ENCODE data around the gene DNASE1L3. TPM values are rescaled to one million over a fixed set of nuclear protein-coding genes. Genes with fewer than 3 reads are reported as not detected.

DNASE1L3 gene
- total and polyA plus RNA-seq, 2 experiments from 2014 or later: not detected

- H3K9me3 Mint-ChIP-seq: no peaks in the 10 kb centered on the region
- H4K20me1 ChIP-seq (replicated peaks; ENCODE audit: insufficient read depth): no peaks in the 10 kb centered on the region
- H3K4me1 ChIP-seq (ENCODE audit: insufficient read depth): no peaks in the 10 kb centered on the region
- no peak overlapping the region for H3K27ac Mint-ChIP-seq
- H3K79me2 ChIP-seq (replicated peaks; ENCODE audit: insufficient read depth): no peaks in the 10 kb centered on the region
- no peak overlapping the region for H3K27ac ChIP-seq (ENCODE audit: low read depth)
- no peak overlapping the region for H3K4me3 Mint-ChIP-seq
- H3K27me3 ChIP-seq (ENCODE audit: insufficient read depth): no peaks in the 10 kb centered on the region
- ATAC-seq (no peak), DNase-seq (ENCODE audit: low spot score) (no peak)
- H2AFZ ChIP-seq: no peak overlapping the region
- TF ChIP-seq CTCF (conservative IDR thresholded peaks at IDR 0.05; ENCODE audit: low read depth in 2 of 2) (no peak), EZH2 (IDR thresholded peaks at IDR 0.05; ENCODE audit: low read depth, unreplicated experiment) (no peak), EZH2phosphoT487 (IDR thresholded peaks at IDR 0.05; ENCODE audit: unreplicated experiment) (no peak), ZNF331 (CRISPR knock-in tag; IDR thresholded peaks at IDR 0.05; ENCODE audit: low read depth) (no peak), CREB1 (CRISPR knock-in tag; IDR thresholded peaks at IDR 0.05; ENCODE audit: low read depth) (no peak), POLR2AphosphoS5 (IDR thresholded peaks at IDR 0.05; ENCODE audit: low read depth) (no peak), NANOG (IDR thresholded peaks at IDR 0.05; ENCODE audit: borderline replicate concordance) (no peak), ZNF114 (CRISPR knock-in tag; IDR thresholded peaks at IDR 0.05) (no peak), STAT1 (IDR thresholded peaks at IDR 0.05; ENCODE audit: unreplicated experiment) (no peak), JUNB (IDR thresholded peaks at IDR 0.05; ENCODE audit: unreplicated experiment) (no peak)
- TF ChIP-seq, protein P1, sequence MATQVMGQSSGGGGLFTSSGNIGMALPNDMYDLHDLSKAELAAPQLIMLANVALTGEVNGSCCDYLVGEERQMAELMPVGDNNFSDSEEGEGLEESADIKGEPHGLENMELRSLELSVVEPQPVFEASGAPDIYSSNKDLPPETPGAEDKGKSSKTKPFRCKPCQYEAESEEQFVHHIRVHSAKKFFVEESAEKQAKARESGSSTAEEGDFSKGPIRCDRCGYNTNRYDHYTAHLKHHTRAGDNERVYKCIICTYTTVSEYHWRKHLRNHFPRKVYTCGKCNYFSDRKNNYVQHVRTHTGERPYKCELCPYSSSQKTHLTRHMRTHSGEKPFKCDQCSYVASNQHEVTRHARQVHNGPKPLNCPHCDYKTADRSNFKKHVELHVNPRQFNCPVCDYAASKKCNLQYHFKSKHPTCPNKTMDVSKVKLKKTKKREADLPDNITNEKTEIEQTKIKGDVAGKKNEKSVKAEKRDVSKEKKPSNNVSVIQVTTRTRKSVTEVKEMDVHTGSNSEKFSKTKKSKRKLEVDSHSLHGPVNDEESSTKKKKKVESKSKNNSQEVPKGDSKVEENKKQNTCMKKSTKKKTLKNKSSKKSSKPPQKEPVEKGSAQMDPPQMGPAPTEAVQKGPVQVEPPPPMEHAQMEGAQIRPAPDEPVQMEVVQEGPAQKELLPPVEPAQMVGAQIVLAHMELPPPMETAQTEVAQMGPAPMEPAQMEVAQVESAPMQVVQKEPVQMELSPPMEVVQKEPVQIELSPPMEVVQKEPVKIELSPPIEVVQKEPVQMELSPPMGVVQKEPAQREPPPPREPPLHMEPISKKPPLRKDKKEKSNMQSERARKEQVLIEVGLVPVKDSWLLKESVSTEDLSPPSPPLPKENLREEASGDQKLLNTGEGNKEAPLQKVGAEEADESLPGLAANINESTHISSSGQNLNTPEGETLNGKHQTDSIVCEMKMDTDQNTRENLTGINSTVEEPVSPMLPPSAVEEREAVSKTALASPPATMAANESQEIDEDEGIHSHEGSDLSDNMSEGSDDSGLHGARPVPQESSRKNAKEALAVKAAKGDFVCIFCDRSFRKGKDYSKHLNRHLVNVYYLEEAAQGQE (IDR thresholded peaks at IDR 0.05; ENCODE audit: unreplicated experiment): no peak
- TF ChIP-seq, protein P2, sequence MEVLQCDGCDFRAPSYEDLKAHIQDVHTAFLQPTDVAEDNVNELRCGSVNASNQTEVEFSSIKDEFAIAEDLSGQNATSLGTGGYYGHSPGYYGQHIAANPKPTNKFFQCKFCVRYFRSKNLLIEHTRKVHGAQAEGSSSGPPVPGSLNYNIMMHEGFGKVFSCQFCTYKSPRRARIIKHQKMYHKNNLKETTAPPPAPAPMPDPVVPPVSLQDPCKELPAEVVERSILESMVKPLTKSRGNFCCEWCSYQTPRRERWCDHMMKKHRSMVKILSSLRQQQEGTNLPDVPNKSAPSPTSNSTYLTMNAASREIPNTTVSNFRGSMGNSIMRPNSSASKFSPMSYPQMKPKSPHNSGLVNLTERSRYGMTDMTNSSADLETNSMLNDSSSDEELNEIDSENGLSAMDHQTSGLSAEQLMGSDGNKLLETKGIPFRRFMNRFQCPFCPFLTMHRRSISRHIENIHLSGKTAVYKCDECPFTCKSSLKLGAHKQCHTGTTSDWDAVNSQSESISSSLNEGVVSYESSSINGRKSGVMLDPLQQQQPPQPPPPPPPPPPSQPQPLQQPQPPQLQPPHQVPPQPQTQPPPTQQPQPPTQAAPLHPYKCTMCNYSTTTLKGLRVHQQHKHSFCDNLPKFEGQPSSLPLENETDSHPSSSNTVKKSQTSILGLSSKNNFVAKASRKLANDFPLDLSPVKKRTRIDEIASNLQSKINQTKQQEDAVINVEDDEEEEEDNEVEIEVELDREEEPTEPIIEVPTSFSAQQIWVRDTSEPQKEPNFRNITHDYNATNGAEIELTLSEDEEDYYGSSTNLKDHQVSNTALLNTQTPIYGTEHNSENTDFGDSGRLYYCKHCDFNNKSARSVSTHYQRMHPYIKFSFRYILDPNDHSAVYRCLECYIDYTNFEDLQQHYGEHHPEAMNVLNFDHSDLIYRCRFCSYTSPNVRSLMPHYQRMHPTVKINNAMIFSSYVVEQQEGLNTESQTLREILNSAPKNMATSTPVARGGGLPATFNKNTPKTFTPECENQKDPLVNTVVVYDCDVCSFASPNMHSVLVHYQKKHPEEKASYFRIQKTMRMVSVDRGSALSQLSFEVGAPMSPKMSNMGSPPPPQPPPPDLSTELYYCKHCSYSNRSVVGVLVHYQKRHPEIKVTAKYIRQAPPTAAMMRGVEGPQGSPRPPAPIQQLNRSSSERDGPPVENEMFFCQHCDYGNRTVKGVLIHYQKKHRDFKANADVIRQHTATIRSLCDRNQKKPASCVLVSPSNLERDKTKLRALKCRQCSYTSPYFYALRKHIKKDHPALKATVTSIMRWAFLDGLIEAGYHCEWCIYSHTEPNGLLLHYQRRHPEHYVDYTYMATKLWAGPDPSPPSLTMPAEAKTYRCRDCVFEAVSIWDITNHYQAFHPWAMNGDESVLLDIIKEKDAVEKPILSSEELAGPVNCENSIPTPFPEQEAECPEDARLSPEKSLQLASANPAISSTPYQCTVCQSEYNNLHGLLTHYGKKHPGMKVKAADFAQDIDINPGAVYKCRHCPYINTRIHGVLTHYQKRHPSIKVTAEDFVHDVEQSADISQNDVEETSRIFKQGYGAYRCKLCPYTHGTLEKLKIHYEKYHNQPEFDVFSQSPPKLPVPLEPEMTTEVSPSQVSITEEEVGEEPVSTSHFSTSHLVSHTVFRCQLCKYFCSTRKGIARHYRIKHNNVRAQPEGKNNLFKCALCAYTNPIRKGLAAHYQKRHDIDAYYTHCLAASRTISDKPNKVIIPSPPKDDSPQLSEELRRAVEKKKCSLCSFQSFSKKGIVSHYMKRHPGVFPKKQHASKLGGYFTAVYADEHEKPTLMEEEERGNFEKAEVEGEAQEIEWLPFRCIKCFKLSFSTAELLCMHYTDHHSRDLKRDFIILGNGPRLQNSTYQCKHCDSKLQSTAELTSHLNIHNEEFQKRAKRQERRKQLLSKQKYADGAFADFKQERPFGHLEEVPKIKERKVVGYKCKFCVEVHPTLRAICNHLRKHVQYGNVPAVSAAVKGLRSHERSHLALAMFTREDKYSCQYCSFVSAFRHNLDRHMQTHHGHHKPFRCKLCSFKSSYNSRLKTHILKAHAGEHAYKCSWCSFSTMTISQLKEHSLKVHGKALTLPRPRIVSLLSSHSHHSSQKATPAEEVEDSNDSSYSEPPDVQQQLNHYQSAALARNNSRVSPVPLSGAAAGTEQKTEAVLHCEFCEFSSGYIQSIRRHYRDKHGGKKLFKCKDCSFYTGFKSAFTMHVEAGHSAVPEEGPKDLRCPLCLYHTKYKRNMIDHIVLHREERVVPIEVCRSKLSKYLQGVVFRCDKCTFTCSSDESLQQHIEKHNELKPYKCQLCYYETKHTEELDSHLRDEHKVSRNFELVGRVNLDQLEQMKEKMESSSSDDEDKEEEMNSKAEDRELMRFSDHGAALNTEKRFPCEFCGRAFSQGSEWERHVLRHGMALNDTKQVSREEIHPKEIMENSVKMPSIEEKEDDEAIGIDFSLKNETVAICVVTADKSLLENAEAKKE (CRISPR knock-in tag; IDR thresholded peaks at IDR 0.05): no peak
- TF ChIP-seq, protein P3, sequence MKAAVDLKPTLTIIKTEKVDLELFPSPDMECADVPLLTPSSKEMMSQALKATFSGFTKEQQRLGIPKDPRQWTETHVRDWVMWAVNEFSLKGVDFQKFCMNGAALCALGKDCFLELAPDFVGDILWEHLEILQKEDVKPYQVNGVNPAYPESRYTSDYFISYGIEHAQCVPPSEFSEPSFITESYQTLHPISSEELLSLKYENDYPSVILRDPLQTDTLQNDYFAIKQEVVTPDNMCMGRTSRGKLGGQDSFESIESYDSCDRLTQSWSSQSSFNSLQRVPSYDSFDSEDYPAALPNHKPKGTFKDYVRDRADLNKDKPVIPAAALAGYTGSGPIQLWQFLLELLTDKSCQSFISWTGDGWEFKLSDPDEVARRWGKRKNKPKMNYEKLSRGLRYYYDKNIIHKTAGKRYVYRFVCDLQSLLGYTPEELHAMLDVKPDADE (IDR thresholded peaks at IDR 0.05): no peak
- H3K36me3 Mint-ChIP-seq (ENCODE audit: low read depth): no peaks in the 10 kb centered on the region
- H3F3A ChIP-seq (replicated peaks; ENCODE audit: low read depth): no peaks in the 10 kb centered on the region
- H3K4me1 Mint-ChIP-seq: no peaks in the 10 kb centered on the region
- H3K4me3 ChIP-seq: no peak overlapping the region
- H3K4me2 ChIP-seq: no peak overlapping the region
- H3K9me2 ChIP-seq (ENCODE audit: insufficient read depth): no peaks in the 10 kb centered on the region
- peaks cover 2% of the 10 kb centered on the region for H3K27me3 Mint-ChIP-seq (ENCODE audit: insufficient read depth, low read depth, poor library complexity)
- H3K36me3 ChIP-seq (ENCODE audit: insufficient read depth): no peaks in the 10 kb centered on the region
Measured at GRCh38 chr3:58256511-58256910, 45.7 kb upstream of the DNASE1L3 start.

Measured in GM23338 (cell line).